Omental fat pad (tissue), 4 donors: ENCODE results near the gene PACRG. TPM values are rescaled to one million over a fixed set of nuclear protein-coding genes. Genes with fewer than 3 reads are reported as not detected.

ENCODE experiments used
- ATAC-seq: fragments of 150-250 bp; one replicate; pipeline ENCODE4 v1.9.1; 2016; ENCODE audit warnings: mild to moderate bottlenecking, moderate library complexity; ENCODE audit not compliant: low FRiP score
- DNase-seq: peaks from one replicate; pipeline ENCODE4 v3.0.0-alpha.2; 2019; ENCODE audit warnings: low spot score
- total RNA-seq, 4 donors: library from RNA; depleted of rRNA; stranded (reverse); fragments of >200 nt; gene quantifications; one replicate each; pipeline ENCODE4 v1.1.0, GENCODE V29; 2016
- TF ChIP-seq, protein P1 (sequence below), 3 donors: fragments of 450-650 bp; IDR thresholded peaks; one replicate each; pipeline ENCODE4 v1.5.1; 2016 to 2017; ENCODE audit warnings: antibody characterized with exemption in 3 of 3, mild to moderate bottlenecking in 3 of 3, moderate library complexity in 2 of 3

Gene PACRG
- total RNA-seq, 4 donors from 2014 or later, result 0.48 to 2.5 (median 1.3) TPM; not detected in 1

DNA sequence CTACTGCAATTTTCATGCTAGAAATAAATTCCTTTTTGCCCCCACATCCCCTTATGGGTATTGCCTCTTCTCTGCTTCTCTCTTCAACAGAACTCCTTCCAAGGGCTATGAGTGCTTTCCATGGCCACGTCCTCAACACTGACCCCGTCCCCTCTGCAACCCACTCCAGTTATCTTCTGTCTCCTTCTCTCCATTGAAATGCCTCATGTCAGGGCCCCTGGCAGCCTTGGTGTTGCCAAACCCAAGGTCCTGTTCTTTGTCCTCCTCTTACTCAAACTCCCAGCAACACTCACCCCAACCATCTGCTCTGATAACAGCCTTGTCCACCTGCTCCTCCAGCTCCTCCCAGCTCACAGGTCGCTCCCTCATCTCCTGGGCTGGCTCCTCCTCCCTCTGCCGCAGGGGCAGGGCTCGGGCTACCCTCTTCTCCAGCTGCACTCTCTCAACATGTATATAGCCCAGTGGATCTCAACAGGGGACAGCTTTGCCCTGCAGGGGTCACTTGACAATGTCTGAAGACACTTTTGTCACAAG, 490.7 kb downstream of the PACRG start:
- DNase-seq (no peak), ATAC-seq (no peak)

DNA sequence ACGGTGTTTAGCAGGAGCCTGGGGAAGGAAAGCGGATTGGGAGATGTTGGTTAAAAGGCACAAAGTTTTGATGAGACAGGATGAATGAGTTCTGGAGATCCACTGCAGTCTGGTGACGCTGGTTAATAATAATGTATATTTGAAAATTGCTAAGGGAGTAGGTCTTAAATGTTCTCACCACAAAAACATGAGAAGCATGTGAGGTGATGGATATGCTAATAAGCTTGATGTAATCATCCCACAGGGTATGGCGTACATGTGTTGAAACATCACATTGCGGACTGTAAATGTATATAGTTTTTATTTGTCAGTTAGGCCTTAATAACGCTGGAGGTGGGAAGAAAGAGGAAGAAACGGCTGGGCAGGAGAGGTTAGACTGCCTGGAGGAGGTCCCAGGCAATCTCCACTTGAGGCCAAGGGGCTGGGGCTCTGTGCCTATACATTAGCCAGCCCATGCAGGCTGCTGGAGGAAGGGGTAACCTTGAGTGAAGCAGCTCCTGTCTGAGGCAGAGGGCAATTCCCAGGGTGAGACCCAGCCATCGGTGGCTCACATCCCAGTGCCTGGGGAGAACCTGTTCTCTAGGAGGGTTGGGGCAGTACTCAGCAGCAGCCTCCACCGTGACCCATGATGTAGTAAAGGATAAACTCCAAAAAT, 498.5 kb downstream of the PACRG start:
- DNase-seq (no peak), ATAC-seq (no peak)
- TF ChIP-seq, protein P1, sequence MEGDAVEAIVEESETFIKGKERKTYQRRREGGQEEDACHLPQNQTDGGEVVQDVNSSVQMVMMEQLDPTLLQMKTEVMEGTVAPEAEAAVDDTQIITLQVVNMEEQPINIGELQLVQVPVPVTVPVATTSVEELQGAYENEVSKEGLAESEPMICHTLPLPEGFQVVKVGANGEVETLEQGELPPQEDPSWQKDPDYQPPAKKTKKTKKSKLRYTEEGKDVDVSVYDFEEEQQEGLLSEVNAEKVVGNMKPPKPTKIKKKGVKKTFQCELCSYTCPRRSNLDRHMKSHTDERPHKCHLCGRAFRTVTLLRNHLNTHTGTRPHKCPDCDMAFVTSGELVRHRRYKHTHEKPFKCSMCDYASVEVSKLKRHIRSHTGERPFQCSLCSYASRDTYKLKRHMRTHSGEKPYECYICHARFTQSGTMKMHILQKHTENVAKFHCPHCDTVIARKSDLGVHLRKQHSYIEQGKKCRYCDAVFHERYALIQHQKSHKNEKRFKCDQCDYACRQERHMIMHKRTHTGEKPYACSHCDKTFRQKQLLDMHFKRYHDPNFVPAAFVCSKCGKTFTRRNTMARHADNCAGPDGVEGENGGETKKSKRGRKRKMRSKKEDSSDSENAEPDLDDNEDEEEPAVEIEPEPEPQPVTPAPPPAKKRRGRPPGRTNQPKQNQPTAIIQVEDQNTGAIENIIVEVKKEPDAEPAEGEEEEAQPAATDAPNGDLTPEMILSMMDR (IDR thresholded peaks at IDR 0.05), result no peak

More for the DNA sequence above, 490.7 kb downstream of the PACRG start:
- TF ChIP-seq, protein P1 (IDR thresholded peaks at IDR 0.05), result no peak

- DNase-seq, result no peak
- TF ChIP-seq, protein P1 (IDR thresholded peaks at IDR 0.05), result no peak
These were observed 499.2 kb downstream of the PACRG start for GRCh38 chr6:163226836-163227485.

DNA sequence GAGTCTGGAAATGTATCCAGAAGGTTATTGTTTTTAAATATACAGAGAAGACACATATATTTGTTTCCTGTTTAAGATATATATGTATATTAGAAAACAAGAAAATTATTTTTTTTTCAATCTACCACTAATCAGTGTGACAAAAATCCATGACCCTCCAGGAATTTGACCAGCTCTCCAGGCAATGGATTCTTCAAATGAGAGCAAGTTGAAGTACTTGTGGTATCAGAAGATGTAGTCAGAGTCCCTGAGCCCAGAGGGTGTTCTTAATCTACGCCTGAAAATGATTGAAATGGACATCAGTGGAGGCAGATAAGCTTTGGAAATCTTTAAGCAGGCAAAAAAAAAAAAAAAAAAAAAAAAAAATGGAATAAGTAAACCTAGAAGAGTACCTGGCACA, 500.3 kb downstream of the PACRG start:
- TF ChIP-seq, protein P1 (IDR thresholded peaks at IDR 0.05), result no peak
- ATAC-seq (no peak), DNase-seq (no peak)

More at GRCh38 chr6:163226836-163227485, 499.2 kb downstream of the PACRG start:
- no peak for ATAC-seq

GRCh38 chr6:163229050-163229449, 501.3 kb downstream of the PACRG start:
- TF ChIP-seq, protein P1 (IDR thresholded peaks at IDR 0.05), result no peak
- ATAC-seq (no peak), DNase-seq (no peak)

DNA sequence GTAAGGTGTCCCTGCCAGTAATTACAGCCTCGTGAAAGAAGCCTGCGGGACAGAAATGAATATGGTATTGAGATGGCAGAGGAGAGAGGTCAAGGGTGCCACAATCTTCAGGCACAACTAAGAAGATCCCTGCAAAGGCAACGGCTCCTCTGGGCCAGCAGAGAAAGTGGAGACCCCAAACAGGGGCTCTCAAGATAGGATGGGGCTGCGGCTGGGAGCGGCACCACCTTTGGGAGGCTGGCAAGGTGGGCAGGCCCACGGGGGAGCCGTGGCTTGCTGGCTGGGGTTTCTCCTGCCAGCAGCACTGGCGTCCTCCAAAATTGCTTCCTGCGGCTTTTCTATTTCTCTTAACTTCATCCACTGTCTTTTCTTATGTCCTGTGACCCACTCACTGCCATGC, 503.1 kb downstream of the PACRG start:
- TF ChIP-seq, protein P1 (IDR thresholded peaks at IDR 0.05), result no peak
- ATAC-seq (no peak), DNase-seq (no peak)
